HG02623 (cell line): ENCODE data around the gene USF3.

Experiments used
- ATAC-seq: cut with Tn5 transposase; IDR thresholded peaks from one replicate; pipeline ENCODE4 v1.9.1; 2021; ENCODE audit warnings: moderate library complexity; ENCODE audit not compliant: unreplicated experiment

Gene USF3

GRCh38 chr3:113695786-113696645 lies at the start of gene USF3:
TSS of gene USF3 (minus strand) at chr3:113696642. CDS start at chr3:113674878, 21,764 bp downstream.
- ATAC-seq: peak; percentile 57

GRCh38 chr3:113745756-113746547 lies 49.5 kb upstream of the USF3 start, which contains the start of gene NAA50:
TSS of gene NAA50 (minus strand) at chr3:113746249. CDS start at chr3:113745949, 300 bp downstream.
- peak; percentile 40 for ATAC-seq

- ATAC-seq: peak; percentile 55
These were observed 48.7 kb upstream of the USF3 start for GRCh38 chr3:113744941-113745755.

GRCh38 chr3:113743006-113743630 lies 46.7 kb upstream of the USF3 start:
- ATAC-seq: no peak

- ATAC-seq: no peak
These were observed 45.2 kb upstream of the USF3 start for GRCh38 chr3:113741620-113742019.

GRCh38 chr3:113741086-113741485 lies 44.6 kb upstream of the USF3 start:
- ATAC-seq: no peak

- no peak for ATAC-seq
These were observed 40.2 kb upstream of the USF3 start for GRCh38 chr3:113736548-113737089.

- ATAC-seq: no peak
These were observed 35.3 kb upstream of the USF3 start for GRCh38 chr3:113731694-113732093.

GRCh38 chr3:113730550-113730949 lies 34.1 kb upstream of the USF3 start:
- no peak for ATAC-seq

- ATAC-seq: no peak
These were observed 32.2 kb upstream of the USF3 start for GRCh38 chr3:113728661-113729060.

GRCh38 chr3:113721636-113722035 lies 25.2 kb upstream of the USF3 start:
- ATAC-seq: no peak

GRCh38 chr3:113719758-113720157 lies 23.3 kb upstream of the USF3 start:
- no peak for ATAC-seq

- no peak for ATAC-seq
These were observed 22.9 kb upstream of the USF3 start for GRCh38 chr3:113719294-113719693.

GRCh38 chr3:113717818-113718217 lies 21.4 kb upstream of the USF3 start:
- ATAC-seq: no peak

- ATAC-seq: no peak
These were observed 20.9 kb upstream of the USF3 start for GRCh38 chr3:113717308-113717707.

GRCh38 chr3:113714702-113715101 lies 18.3 kb upstream of the USF3 start:
- no peak for ATAC-seq

- ATAC-seq: no peak
These were observed 15.7 kb upstream of the USF3 start for GRCh38 chr3:113712129-113712528.

GRCh38 chr3:113707835-113708234 lies 11.4 kb upstream of the USF3 start:
- ATAC-seq: no peak

GRCh38 chr3:113698956-113699355 lies 2.5 kb upstream of the USF3 start:
- no peak for ATAC-seq

- ATAC-seq: no peak
These were observed 1.8 kb upstream of the USF3 start for GRCh38 chr3:113698213-113698742.
